Type B pancreatic cell (in vitro differentiated cells): ENCODE data around the gene SFRP5. TPM values are rescaled to one million over a fixed set of nuclear protein-coding genes. Genes with fewer than 3 reads are reported as not detected.

Source experiments
- DNase-seq: peaks from one replicate; pipeline ENCODE4 v3.0.0; 2021; ENCODE audit warnings: mixed read lengths; ENCODE audit not compliant: unreplicated experiment; ENCODE audit errors: extremely low spot score
- H3K27ac Mint-ChIP-seq: 2 replicates; pipeline ENCODE4 v1.8.0; 2021; ENCODE audit warnings: mild to moderate bottlenecking, mixed read lengths
- H3K27me3 Mint-ChIP-seq: 2 replicates; pipeline ENCODE4 v1.8.0; 2021; ENCODE audit warnings: mixed read lengths
- H3K36me3 Mint-ChIP-seq: 2 replicates; pipeline ENCODE4 v1.8.0; 2021; ENCODE audit warnings: mixed read lengths
- H3K4me1 Mint-ChIP-seq: one replicate; pipeline ENCODE4 v1.8.0; 2021; ENCODE audit warnings: mixed read lengths; ENCODE audit not compliant: unreplicated experiment
- H3K4me3 Mint-ChIP-seq: 2 replicates; pipeline ENCODE4 v1.8.0; 2021; ENCODE audit warnings: mild to moderate bottlenecking, mixed read lengths
- H3K9me3 Mint-ChIP-seq: 2 replicates; pipeline ENCODE4 v1.8.0; 2021; ENCODE audit warnings: mixed read lengths
- total RNA-seq: library from RNA; stranded (reverse); gene quantifications from 2 replicates; pipeline ENCODE4 v1.2.1, GENCODE V29; 2021; ENCODE audit warnings: low replicate concordance
- TF ChIP-seq, protein P1 (sequence below): fragments of 200-600 bp; sonication (generic); conservative IDR thresholded peaks from 2 replicates; pipeline ENCODE4 v1.5.0; 2021; ENCODE audit warnings: antibody characterized with exemption, mild to moderate bottlenecking

SFRP5 gene
- total RNA-seq, 1 donor from 2014 or later: 5.7 TPM

DNA sequence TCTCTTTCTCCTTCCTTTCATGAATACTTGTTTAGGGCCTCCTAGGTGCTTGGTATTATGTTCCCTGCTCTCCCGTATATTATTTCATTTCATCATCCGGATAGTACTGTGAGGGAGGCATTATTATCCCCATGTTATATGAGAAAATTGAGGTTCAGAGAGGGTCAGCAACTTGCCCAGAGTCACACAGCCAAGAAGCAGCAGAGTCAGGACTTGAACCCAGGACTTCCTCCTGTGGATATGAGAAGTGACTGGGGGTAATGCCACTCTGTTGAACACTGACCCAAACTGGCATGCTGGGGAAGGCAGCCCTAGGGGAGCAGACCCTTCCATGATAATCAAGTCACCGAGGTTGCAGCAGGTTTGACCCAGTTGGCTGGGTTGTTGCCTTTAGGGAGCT lies 8.2 kb upstream of the SFRP5 start:
- H3K36me3 Mint-ChIP-seq: no peaks in the 10 kb centered on the region
- TF ChIP-seq, protein P1, sequence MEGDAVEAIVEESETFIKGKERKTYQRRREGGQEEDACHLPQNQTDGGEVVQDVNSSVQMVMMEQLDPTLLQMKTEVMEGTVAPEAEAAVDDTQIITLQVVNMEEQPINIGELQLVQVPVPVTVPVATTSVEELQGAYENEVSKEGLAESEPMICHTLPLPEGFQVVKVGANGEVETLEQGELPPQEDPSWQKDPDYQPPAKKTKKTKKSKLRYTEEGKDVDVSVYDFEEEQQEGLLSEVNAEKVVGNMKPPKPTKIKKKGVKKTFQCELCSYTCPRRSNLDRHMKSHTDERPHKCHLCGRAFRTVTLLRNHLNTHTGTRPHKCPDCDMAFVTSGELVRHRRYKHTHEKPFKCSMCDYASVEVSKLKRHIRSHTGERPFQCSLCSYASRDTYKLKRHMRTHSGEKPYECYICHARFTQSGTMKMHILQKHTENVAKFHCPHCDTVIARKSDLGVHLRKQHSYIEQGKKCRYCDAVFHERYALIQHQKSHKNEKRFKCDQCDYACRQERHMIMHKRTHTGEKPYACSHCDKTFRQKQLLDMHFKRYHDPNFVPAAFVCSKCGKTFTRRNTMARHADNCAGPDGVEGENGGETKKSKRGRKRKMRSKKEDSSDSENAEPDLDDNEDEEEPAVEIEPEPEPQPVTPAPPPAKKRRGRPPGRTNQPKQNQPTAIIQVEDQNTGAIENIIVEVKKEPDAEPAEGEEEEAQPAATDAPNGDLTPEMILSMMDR: no peak
- H3K4me3 Mint-ChIP-seq: no peak overlapping the region
- H3K27me3 Mint-ChIP-seq: peaks cover 32% of the 10 kb centered on the region
- H3K9me3 Mint-ChIP-seq: no peaks in the 10 kb centered on the region
- H3K4me1 Mint-ChIP-seq: peaks cover 6% of the 10 kb centered on the region
- no peak overlapping the region for H3K27ac Mint-ChIP-seq
- no peak for DNase-seq

DNA sequence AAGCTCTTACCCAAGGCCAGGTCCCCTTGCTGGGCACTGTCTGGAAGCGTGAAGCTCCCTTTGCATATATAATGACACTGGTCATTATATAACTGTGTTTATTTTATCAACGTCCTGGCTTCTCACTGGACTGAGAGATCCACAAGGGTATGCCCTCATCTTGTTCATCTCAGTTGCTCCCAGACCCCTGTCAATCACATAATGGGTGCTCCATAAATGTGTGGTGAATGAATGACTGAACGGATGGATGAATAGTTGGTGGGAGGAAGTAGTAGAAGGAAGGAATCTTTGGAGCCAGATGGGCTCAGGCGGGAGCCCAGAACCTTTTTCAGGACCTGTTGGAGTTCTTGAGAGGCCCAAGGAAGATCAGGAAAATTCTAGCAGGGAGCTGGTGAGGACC lies 7.7 kb upstream of the SFRP5 start:
- Mint-ChIP-seq H3K4me1 (peaks cover 6% of the 10 kb centered on the region), H3K9me3 (no peaks in the 10 kb centered on the region), H3K27me3 (peaks cover 36% of the 10 kb centered on the region), H3K27ac (no peak overlapping the region), H3K36me3 (no peaks in the 10 kb centered on the region), H3K4me3 (no peak overlapping the region)
- TF ChIP-seq, protein P1: no peak
- DNase-seq: no peak

DNA sequence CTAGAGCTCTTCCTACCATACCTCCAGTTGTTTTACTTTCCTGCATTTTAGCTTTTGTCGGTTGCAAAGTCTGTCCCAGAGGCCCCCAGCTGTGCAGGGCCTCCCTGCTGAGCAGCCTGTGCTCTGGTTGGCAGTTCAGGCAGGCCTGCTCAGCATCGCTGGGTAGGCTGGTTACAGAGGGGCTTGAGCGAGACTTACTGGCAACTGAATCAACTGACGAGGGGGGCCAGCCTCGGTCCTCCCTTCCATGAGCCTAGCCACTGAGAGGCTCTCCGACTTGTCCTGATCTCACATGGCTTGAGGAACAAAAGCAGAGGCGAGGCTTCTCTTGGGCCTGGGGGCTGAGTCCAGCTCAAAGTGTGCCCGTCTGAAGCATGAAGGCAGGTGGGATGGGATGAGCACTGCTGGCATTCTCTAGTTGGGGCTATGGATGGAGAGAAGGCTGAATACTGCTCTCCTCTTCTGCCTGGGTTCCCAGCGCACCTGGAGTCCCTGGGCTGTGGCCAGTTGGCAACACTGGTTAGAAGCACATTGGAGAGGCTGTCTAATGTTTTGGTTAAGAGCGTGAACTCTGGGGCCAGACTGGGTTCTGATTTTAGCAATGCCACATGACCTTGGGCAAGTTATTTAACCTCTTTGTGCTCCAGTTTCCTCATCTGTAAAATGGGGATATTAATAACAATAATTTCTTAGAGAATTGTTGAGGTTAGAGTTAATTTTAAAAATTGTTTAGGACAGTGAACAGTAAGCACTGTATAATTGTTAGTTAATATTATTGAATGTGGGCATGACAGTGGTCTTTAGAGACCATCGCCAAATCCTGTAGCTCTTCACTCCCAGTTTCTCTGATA lies 6.9 kb upstream of the SFRP5 start:
- peaks cover 6% of the 10 kb centered on the region for H3K4me1 Mint-ChIP-seq
- H3K27ac Mint-ChIP-seq: no peak overlapping the region
- no peak overlapping the region for H3K4me3 Mint-ChIP-seq
- H3K36me3 Mint-ChIP-seq: no peaks in the 10 kb centered on the region
- TF ChIP-seq, protein P1: no peak
- no peaks in the 10 kb centered on the region for H3K9me3 Mint-ChIP-seq
- no peak for DNase-seq
- peaks cover 43% of the 10 kb centered on the region for H3K27me3 Mint-ChIP-seq

DNA sequence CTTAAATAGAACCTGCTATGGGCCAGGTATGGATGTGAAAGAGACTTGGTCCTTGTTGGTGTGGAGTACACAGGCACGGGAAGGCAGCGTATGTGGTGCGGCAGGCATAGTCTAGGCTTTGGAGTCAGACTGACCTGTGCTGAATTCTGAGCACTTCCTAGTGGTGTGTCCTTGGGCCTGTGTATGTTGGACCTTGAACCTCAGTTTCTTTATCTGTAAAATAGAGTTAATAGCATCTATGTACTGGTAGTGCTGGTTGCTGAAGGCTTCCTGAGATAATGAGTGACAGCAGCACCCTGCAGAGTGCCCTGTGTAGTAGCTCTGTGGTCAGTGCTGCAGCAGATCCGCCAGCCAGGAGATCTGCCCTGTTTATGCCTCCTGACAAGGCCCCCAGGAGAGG lies 5.3 kb upstream of the SFRP5 start:
- no peaks in the 10 kb centered on the region for H3K9me3 Mint-ChIP-seq
- no peak for DNase-seq
- peaks cover 55% of the 10 kb centered on the region for H3K27me3 Mint-ChIP-seq
- TF ChIP-seq, protein P1: no peak
- H3K36me3 Mint-ChIP-seq: no peaks in the 10 kb centered on the region
- H3K4me1 Mint-ChIP-seq: peaks cover 11% of the 10 kb centered on the region
- no peak overlapping the region for H3K4me3 Mint-ChIP-seq
- no peak overlapping the region for H3K27ac Mint-ChIP-seq

DNA sequence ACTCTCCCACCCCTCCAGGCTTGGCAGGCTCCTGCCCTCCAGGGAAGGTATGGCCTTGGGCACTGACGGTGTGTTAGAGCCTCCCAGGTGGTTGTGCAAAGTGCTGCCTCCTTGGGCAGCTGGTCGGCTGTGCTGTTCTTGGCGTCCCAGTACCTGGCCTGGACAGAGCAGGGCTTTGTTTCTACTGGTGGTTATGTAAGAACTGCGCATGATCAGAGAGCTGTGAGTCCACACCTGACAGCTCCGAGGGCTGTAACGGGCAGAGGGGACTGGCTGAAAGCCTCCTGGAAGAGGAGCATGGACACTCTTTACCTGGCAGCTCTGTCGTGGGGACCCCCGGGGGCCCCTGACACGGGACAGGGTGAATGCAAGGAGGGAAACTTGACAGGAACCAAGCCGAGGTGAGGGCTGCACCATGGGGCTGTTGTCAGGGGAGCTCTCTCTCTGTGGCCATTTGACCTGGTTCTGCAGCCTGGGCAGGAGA lies 3.1 kb upstream of the SFRP5 start:
- Mint-ChIP-seq H3K4me1 (peaks cover 10% of the 10 kb centered on the region), H3K36me3 (no peaks in the 10 kb centered on the region), H3K9me3 (no peaks in the 10 kb centered on the region), H3K27ac (no peak overlapping the region), H3K27me3 (peaks cover 69% of the 10 kb centered on the region), H3K4me3 (no peak overlapping the region)
- TF ChIP-seq, protein P1: no peak
- no peak for DNase-seq
